Measurements from ENCODE around the gene PTPRQ.
"Not testable (repeated sequence)": the region's sequence is repeated elsewhere in the genome, so short reads cannot be mapped to it uniquely, and the experiment has no call there.

The PTPRQ gene

DNA sequence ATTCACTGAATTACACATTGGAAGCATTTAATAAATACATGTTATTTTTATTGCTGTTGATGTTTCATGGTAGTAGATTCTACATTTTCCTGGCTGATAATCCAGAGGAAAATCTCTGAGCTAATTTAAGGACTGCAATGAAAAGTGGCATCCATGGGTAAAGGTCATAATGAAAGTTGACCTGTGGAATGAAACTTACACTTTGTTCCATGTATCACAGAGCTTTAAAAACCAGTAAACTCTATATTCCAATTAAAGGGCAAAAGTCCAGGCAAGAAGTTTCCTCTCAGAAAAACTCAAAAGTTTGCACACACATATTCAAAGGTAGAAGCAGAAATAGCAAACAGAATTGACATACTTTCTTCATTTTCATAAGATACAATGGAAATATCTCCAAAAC, 218.6 kb downstream of the PTPRQ start:
- no peak for DNase-seq (ENCODE audit: extremely low read depth, low read depth)
- TF ChIP-seq, protein P1, sequence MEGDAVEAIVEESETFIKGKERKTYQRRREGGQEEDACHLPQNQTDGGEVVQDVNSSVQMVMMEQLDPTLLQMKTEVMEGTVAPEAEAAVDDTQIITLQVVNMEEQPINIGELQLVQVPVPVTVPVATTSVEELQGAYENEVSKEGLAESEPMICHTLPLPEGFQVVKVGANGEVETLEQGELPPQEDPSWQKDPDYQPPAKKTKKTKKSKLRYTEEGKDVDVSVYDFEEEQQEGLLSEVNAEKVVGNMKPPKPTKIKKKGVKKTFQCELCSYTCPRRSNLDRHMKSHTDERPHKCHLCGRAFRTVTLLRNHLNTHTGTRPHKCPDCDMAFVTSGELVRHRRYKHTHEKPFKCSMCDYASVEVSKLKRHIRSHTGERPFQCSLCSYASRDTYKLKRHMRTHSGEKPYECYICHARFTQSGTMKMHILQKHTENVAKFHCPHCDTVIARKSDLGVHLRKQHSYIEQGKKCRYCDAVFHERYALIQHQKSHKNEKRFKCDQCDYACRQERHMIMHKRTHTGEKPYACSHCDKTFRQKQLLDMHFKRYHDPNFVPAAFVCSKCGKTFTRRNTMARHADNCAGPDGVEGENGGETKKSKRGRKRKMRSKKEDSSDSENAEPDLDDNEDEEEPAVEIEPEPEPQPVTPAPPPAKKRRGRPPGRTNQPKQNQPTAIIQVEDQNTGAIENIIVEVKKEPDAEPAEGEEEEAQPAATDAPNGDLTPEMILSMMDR (IDR thresholded peaks at IDR 0.05; ENCODE audit: low read depth, low read length), result no peak

DNA sequence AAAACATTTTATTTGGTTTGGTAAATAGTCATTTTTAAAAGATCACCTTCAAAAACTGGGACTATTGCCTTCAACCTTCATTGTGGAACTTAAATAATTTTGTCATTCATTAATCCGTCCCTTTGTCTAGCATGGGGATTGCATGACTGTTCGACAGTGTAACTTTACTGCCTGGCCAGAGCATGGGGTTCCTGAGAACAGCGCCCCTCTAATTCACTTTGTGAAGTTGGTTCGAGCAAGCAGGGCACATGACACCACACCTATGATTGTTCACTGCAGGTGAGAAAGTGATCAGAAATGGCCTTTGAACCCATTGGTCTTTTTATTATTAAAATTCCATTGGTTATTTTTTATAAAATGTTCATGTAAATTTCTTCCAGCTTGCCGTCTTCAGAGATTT, 226.2 kb downstream of the PTPRQ start:
- TF ChIP-seq, protein P1 (IDR thresholded peaks at IDR 0.05; ENCODE audit: low read depth, low read length), result no peak
- no peak for DNase-seq (ENCODE audit: extremely low read depth, low read depth)

DNA sequence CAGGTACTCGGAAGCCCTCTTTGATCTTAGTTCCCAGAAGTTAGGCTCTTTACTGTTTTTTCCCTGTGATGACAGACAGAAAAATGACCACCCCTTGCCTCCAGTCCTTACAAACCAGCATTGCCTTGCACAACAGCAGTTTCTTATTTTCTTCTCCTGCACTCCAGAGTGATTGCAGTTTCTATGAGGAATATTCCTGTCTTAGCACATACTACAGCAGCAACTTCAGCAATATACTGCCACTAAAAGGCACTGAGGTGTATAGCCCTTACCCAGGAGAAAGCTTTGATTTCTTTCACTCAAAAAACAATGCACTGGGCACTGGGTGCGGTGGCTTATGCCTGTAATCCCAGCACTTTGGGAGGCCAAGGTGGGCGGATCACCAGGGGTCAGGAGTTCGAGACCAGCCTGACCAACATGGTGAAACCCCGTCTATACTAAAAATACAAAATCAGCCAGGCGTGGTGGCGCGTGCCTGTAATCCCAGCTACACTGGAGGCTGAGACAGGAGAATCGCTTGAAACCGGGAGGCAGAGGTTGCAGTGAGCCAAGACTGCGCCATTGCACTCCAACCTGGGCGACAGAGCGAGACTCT, 232.1 kb downstream of the PTPRQ start:
- DNase-seq (ENCODE audit: extremely low read depth, low read depth), result not testable (repeated sequence)

DNA sequence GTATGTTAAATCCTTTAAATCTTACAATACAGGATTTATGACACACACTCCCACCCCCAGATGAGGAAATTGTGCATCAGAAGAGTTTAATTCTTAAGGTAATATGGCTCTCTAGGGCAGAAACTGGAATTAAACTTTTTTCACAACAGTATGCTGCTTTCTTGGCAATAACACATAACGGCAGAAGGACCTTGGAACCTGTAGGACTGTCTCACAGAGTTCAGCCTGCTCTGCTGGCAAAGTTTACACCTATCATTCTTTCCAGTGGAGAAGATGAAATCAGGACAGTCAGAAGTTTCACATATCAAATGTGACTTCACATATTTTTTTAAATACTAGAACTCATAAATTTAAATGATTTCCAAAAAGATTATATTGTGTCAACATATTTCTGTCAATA, 232.8 kb downstream of the PTPRQ start:
- DNase-seq (ENCODE audit: extremely low read depth, low read depth), result no peak
- TF ChIP-seq, protein P1 (IDR thresholded peaks at IDR 0.05; ENCODE audit: low read depth, low read length), result no peak

DNA sequence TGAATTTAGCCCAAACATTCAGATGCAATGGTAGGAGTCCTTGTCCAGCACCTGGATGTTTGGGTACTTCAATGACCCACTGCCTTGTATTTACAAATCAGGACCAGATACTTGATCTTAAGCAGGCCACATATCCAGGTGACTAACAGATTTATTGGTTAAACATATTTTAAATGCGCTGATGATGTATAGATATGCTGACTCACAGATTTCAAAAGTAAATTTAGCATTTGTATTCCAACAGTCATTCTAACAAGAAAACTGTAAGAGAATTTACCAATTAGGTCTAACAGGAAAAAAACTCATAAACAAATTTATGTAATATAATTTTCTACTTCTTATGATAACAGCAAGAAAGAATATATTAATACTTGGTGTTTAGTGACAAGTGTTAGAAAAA, 234.0 kb downstream of the PTPRQ start:
- DNase-seq (ENCODE audit: extremely low read depth, low read depth), result no peak
- TF ChIP-seq, protein P1 (IDR thresholded peaks at IDR 0.05; ENCODE audit: low read depth, low read length), result no peak

DNA sequence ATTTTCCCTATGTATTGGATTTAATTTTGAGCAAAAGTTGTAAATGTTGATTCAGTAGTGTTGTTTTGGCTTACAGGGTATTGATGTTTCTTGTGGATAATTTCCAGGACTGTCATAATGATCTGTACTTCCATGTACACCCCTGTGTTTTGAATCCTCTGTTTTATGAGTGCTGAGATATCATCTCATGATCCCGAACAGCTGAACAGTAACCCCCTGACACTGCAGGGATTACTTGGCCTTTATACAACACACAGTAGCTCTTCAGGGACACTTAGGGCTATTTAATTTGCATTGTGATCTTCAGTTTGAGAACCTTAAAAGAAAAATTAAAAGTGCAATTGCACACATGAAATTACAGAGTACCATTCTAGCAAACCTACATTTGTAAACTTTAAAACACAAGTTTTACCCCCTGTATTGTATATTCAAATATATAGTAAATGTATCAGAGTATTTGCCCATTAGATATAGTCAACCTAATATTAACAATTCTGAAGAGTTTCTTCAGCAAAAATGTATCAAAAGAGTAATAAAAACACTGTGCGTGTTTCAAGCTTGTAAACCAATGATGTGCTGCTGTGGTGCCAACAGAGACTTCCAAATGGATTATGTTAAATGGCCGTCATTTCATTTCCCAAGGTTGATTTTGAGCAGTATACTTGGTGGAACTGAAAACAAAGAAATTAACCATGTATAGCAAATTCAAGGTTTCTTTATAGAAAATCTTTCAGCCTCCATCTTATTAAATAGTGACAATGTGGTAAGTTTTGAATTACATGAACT, 235.5 kb downstream of the PTPRQ start:
- TF ChIP-seq, protein P1 (IDR thresholded peaks at IDR 0.05; ENCODE audit: low read depth, low read length), result no peak
- DNase-seq (ENCODE audit: extremely low read depth, low read depth), result no peak

DNA sequence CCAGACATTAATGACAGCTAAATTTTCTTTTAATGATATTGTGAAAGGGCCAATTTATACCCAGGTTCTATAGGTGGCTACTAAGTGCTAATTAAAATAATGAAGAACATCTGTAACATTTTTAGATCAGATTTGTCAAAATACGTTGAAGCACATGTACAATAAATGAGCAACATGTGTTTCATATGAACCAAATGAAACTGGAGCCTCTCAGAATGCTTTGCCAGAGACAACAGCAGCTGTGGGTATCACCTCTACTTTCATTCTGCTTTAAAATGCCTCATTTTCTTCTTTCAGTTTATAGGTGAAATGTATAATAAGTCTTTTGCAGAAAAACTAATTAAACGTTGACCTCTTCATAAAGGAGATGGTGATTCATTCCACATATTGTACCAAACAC, 237.3 kb downstream of the PTPRQ start:
- no peak for DNase-seq (ENCODE audit: extremely low read depth, low read depth)
- TF ChIP-seq, protein P1 (IDR thresholded peaks at IDR 0.05; ENCODE audit: low read depth, low read length), result no peak

Data from AG09319 (cell line).